ENCODE data around the gene ZBED5.
A peak's percentile ranks its signal among the peaks of the same experiment; 100 is the strongest.

The ZBED5 gene

DNA sequence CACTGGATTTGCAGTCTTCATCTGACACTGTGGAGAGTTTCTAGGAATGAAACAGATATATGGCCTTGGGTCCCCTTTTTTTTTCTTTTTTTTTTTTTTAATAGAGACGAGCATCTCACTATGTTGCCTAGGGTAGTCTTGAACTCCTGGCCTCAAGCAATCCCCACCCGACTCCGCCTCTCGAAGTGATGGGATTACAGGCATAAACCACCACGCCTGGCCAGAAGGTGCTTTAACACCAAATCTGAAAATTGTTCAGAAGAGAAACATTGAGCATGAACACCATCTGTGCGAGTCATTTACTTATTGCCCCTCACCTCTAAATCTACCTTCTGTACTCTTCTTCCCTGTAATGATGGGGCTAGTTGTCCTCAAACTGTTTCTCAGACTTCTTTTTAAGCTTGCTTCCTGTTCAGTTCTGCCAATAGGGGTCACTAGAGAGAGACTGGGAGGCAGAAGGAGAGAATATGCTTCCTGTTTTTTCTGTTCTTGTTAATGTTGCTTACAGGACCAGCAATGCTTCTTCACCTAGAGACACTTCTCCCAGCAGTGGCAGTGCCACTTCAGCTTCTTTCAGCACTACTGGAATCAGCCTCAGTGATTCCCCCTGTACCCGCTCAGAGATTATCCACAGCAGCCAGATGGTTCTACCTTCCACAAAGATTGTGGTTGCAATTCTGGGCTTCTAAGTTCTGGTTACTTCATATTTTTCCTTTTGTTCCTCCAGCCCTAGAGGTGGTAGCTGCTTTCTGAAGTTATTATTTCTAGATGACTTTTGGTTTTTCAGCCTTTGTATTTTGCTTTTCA, 20.8 kb upstream of the ZBED5 start:
- DNase-seq: peak; percentile 94

- no peak for DNase-seq
Observed at GRCh38 chr11:10876158-10876557, 18.3 kb upstream of the ZBED5 start.

- no peak for DNase-seq
Observed at GRCh38 chr11:10875430-10876021, 17.7 kb upstream of the ZBED5 start.

DNA sequence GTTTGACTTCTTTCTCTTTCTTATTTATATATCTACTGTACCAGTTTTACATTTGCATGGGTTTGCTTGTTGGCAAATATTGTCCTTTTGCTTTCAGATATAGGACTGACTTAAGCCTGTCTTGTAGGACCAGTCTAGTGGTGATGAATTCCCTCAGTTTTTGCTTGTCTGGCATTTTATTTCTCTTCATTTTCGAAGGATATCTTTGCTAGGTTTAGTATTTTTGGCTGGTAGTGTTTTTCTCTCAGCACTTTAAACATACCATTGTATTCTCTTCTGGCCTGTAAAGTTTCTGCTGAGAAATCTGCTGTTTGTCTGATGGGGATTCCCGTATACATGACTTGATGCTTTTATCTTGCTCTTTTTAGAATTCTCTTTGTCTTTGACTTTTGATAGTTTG, 14.2 kb upstream of the ZBED5 start:
- no peak for DNase-seq

DNA sequence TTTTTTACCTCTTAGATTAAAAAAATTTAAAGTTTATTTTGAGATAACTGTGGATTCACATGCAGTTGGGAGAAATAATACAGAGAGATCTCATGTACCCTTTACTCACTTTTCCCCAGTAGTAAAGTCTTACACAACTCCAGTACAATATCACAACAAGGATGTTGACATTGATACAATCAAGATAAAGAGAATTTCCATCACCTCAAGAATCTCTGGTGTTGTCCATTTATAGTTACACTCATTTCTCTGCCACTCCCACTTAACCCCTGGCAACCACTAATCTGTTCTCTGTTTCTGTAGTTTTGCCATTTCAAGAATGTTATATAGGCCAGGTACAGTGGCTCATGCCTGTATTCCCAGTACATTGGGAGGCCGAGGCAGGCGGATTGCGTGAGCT, 10.5 kb upstream of the ZBED5 start:
- peak; percentile 35 for DNase-seq

DNA sequence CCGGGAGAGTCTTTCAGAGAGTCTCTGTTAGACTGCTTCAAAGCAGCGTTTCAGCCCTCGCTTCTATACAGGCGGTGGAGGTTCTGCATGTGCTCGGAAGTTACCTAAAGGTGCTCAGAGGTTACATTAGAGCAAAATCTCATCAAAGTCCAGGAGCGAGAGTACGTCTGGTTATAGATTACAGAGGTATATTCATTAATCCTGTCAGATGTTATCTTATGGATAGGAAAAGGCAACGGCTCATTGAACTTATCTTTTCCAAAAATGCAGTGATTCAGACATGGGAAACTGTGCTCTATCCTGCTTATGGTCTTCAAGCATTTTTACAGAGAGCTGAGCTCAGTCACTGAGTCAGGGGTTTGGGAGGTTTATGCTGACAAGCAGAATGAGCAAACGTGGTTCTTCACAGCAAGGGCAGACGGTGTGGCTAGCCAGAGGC, 9.1 kb upstream of the ZBED5 start:
- DNase-seq: no peak

GRCh38 chr11:10865837-10866270, 8.0 kb upstream of the ZBED5 start:
- no peak for DNase-seq

DNA sequence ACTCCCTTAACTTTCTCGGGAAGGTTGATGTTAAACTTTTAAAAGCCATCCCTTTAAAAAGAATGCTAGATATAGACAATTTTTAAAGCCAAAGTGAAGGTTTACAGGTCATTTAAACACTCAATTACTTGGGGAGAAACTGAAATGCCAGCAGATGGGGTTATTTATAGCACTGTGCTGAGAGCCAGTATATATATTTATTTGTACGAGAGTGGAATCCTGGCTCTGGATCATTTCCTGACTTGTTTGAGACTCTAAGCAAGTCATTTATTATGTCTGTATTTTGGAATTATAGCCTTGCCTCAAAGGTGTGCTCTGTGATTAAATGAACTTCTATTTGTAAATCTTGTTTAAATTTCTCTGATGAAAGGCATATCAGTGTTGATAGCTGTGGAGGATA, 6.8 kb upstream of the ZBED5 start:
- DNase-seq: no peak

GRCh38 chr11:10862446-10862845, 4.6 kb upstream of the ZBED5 start:
- DNase-seq: peak; percentile 49

- DNase-seq: no peak
Observed at GRCh38 chr11:10861799-10862198, 3.9 kb upstream of the ZBED5 start.

DNA sequence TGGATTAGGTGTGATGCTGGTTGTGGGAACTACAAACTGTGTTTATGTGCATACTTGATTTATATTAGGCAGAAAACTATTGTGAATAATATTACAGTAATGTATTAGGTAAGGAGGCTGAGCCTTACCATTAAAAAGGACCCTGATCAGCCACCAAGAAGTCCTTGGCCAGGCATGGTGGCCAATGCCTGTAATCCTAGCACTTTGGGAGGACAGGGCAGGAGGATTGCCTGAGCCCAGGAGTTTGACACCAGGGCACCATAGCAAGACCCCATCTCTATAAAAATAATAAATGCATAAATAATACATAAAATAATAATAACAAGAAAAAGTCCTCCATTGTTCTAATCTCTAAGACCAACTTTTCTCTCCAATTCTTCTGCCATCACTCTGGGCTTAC, 3.2 kb upstream of the ZBED5 start:
- no peak for DNase-seq

GRCh38 chr11:10858439-10859325, 829 bp upstream of the ZBED5 start:
- DNase-seq: peak; percentile 77

DNA sequence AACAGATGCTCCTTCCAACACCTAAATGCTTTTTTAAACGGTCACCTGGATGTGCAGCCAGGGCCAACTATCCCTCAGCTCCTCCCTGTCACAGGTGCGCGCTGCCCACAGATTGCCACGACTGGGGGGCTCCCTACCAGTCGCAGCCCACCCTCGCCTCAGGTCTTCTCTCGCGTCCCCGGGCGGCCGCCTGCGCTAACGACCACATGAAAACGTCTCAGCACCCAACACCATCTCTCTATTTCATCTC, 469 bp downstream of the ZBED5 start:
- no peak for DNase-seq

GRCh38 chr11:10856689-10857458, 979 bp downstream of the ZBED5 start:
- peak; percentile 74 for DNase-seq

DNA sequence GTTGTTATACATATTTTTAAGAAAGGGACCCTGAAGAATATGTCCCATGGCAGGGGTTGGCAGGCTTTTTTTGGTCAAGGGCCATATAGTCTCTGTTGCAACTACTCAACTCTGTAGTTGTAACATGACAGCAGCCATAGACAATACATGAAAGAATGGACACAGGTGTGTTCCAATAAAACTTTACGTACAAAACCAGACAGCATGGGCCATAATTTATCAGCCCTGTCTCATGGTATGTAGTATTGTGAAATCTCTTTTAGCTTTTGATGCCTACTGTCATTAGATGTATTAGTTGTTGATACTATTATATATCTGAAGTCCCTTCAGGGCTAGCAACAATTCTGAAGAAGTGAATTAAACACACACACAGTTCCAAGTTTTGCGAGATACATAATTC, 2.6 kb downstream of the ZBED5 start:
- no peak for DNase-seq

GRCh38 chr11:10847960-10848860, 9.6 kb downstream of the ZBED5 start:
- no peak for DNase-seq

DNA sequence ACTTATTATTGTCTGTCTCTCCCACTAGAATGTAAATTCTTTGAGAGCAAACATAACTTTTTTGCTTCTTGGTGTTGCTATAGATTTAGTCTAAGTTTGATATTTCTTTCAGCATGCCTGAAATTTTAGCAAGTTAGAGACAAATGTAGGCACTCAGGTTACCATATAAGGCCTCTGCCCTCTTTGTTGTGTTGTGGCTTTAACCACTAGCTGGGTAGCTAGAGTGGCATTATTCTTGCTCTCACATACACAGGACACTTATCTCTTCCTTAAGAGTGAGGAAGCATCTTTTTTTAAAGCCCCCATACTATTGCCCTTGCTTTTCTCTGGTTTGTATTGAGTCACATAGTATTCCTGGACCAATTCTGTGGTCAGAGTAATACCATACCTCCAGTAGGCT, 11.2 kb downstream of the ZBED5 start:
- DNase-seq: peak; percentile 25

DNA sequence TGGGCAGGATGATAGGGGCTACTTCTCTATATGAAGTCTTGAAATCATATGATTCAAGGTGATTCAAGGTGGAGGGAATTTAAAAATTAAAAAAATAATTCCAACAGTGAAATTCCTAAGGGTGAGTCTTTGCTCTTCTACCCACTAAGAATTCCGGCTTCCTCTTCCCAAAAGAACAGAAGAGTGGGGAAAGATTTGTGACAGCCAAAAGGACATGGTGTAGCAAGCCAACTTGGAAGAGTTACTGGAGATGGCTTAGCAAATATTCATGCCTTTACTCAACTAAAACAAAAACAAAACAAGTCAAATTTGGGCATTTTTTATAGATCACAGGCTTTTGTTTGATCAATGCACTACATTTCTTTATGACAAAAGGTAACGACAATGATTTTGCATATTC, 12.3 kb downstream of the ZBED5 start:
- no peak for DNase-seq

GRCh38 chr11:10844796-10845195, 13.1 kb downstream of the ZBED5 start:
- DNase-seq: no peak

GRCh38 chr11:10844356-10844755, 13.5 kb downstream of the ZBED5 start:
- DNase-seq: no peak

DNA sequence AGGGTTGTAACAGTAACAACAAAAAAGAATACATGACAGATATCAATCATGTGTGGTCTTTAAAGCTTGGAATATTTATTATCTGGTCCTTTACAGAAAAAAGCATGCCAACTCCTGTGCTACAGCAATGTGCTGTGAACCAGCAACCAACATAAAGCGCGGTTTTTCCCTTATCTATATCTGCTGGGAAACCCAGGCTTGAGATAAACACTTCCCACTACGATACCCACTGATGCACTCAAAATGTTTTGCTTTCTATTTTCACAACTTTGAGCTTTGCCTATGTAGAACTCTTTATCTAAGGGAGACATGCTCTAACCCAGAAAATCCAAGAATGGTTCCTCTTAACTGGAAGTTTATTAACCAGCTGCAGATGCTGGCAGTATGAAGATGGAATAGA, 19.0 kb downstream of the ZBED5 start:
- DNase-seq: peak; percentile 68

- DNase-seq: no peak
Observed at GRCh38 chr11:10838083-10838482, 19.8 kb downstream of the ZBED5 start.
